Activated CD4-positive, alpha-beta T cell treated with anti-CD3 and anti-CD28 coated beads, Interleukin-2, Interleukin-6, amounts not matched to agents 100 ng/mL and 50 ng/mL, durations not matched to agents 16 hours and 8 hours (primary cell): Measurements from ENCODE around the gene OTUD5.
"Not testable (repeated sequence)": the region's sequence is repeated elsewhere in the genome, so short reads cannot be mapped to it uniquely, and the experiment has no call there.

Experiments
- DNase-seq: peaks from one replicate; pipeline ENCODE4 v3.0.0-alpha.2; 2020

OTUD5 gene

GRCh38 chrX:48957477-48957826, at the start of gene OTUD5:
Gene OTUD5, minus strand, starts transcription at chrX:48957607. Its CDS starts 37 bp downstream, at chrX:48957570.
- DNase-seq: peak; percentile 76

DNA sequence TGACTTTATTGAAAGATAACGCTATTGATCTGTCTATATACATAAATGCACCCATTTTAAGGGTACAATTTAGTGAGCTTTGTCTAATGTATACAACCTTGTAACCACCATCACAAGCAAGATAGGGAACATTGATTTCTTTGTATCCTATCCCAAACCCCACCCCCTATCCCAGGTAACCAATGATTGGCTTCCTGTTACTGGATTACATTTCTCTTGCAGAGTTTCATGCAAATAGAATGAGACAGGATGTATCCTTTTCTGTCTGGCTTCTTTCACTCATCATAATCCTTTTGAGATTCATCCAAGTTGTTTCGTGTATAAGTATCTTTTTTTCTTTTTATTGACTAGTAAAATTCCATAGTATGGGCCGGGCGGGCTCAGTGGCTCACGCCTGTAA, 46.3 kb upstream of the OTUD5 start:
- DNase-seq: no peak

GRCh38 chrX:49002091-49002935, 44.9 kb upstream of the OTUD5 start, which contains the start of gene GRIPAP1:
Gene GRIPAP1, minus strand, starts transcription at chrX:49002264. Its CDS starts 35 bp downstream, at chrX:49002229.
- DNase-seq: peak; percentile 84

GRCh38 chrX:49001521-49002090, 44.2 kb upstream of the OTUD5 start:
- peak; percentile 48 for DNase-seq

DNA sequence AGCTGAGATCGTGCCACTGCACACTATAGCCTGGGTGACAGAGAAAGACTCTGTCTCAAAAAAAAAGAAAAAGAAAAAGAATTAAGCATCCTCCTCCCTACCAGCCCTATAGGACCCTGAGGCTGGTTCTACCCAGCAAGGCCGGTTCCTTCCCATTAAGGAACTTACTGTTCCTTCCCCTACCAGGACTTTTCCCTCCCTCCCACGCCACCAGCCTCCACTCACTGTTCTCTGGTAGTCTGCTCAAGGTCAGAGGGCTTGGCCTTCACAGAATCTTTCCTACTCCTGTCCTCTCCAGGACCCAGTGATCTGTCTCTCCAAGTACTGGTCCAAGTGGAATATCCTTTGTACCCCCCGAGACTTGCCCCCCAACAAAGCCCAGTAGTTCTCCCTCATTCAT, 43.2 kb upstream of the OTUD5 start:
- no peak for DNase-seq

DNA sequence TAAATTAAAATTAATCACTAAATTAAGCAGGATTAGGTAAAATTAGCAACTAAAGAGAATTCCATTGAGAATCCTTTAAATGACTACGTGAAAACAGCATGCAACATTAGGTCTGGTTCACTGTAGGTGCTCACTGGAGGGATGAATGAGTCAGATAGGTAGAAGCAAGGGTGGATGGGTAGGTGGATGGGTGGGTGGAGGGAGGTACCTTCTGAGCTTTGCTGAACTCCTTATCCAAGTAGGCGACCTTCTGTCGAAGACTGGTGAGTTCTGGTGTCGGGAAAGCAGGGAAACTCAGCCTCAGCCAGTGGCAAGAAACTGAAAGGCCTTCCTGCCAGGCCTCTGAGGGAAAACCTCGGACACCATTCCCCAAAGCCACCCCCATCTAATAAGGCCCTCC, 41.6 kb upstream of the OTUD5 start:
- peak; percentile 15 for DNase-seq

- DNase-seq: no peak
These were observed 41.0 kb upstream of the OTUD5 start for GRCh38 chrX:48998391-48998790.

DNA sequence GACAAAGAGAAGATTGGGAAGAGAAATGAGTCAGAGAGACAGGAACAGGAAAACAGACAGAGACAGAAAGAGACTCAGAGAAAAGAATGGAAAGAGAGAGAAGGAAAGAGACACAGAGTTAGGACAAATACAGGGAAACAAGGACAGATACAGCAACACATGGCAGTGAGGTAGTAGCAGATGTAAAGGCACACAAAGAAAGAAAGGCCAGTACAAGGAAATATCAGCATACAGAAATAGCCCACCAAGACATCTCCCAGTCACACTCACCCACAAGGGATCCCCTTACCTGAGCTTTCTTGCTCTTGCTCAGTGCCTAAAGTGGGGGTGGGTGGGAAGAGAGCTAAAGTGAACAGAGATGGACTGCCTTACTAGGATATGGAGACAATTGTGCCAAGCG, 40.5 kb upstream of the OTUD5 start:
- DNase-seq: no peak

GRCh38 chrX:48997455-48997854, 40.0 kb upstream of the OTUD5 start:
- no peak for DNase-seq

DNA sequence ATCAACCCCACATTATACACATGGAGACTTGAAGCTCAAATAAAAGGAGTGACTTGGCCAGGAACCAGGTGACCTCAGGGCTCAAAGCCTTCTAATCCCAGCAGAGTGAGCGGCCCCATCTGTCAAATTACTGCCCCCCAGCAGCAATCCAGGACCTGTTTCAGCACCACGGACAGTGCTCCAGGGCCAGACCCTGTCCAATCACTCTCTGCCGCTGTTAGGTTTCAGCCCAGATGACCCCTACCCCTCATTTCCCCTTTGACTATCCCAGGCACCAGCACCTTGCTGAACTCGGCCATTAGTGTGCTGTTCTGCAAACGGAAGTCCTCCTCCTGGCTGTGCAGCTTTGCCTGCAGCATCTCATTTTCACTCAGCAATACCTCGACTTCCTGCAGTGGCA, 39.6 kb upstream of the OTUD5 start:
- peak; percentile 20 for DNase-seq

DNA sequence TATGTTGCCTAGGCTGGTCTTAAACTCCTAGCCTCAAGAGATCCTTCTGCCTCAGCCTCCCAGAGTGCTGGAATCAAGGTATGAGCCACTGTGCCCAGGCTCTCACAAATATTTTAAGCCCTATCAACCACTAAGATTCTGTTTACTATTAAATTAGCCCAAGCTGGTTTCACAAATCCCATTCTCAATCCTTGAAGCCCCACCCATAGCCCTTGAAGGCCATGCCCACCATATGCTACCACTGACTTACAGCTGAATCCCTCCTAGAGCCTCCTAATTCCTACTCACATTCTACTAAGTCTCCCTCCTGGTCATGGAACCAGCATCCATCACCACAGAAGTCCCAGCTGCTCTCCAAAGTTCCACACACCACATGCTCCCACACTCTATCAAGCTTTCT, 34.9 kb upstream of the OTUD5 start:
- no peak for DNase-seq

DNA sequence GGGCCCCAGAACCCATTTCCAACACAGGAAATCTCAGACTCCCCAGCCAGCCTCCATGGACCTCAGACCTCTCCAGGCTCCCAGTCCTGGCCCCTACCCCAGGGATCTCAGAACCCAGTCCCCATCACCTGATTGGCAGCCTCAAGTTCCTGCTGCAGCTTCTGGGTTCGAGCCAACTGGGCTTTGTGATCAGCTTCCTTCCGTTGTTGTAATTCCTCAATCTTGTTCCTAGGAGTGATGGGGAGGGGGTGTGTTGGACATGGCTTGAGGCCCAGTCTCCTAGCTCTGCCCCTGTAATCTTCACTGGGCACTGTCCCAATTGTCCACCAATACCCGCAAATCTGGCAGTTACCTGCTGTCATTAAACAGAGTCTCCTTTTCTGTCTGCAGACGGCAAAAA, 32.1 kb upstream of the OTUD5 start:
- no peak for DNase-seq

GRCh38 chrX:48983896-48984295, 26.5 kb upstream of the OTUD5 start:
- no peak for DNase-seq

- no peak for DNase-seq
These were observed 25.7 kb upstream of the OTUD5 start for GRCh38 chrX:48983081-48983480.

DNA sequence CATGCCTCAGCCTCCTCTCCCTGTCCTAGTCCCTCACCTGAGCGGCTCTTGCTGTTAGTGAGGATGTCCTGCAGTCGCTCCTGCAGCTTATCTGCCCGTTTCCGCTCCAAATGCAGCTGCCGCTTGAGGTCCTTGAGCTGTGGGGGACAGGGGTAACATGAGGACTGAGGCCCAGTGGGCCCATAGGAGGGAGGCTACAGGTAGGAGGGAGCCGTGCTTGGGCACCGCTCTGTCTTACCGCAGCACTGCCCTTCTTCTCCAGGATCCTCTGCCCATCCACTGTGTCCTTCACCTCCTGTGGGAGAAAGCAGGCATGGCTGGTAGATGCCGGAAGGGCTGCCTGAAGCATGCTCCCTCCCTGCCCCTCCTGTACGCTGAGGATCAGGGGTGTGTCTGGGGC, 23.8 kb upstream of the OTUD5 start:
- no peak for DNase-seq

DNA sequence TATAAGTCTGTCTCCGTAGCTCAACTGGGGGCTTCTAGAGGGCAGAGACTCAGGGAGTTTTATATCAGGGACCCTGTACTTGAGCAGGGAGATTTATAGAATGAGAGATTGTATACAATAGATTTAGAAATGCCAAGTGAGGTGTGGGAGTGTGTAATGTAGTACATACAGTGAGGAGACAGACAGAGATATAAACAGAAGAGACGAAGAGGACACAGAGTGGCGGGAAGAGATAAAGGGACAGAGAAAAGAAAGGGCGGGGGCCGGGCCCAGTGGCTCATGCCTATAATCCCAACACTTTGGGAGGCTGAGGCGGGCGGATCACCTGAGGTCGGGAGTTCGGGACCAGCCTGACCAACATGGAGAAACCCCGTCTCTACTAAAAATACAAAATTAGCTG, 22.9 kb upstream of the OTUD5 start:
- DNase-seq: not testable (repeated sequence)

DNA sequence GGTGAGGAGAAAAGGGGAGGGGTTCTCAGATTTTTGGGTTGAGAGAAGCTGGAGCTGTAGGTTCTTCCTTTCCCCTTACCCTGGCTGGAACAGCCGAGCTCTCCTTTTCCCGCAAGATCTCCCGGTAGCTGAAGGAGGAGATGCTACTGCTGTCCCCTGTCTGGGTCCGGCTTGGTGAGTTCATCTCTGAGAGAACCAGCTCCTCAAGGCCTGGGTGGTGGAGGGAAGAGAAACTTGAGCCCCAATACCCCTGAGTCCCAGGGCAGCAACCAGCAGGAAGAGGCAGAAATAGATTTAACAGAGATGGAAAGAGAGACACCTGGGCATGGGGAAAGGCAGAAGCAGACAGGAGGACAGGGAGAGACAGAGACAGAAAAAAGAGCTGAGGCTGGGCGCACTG, 20.8 kb upstream of the OTUD5 start:
- DNase-seq: no peak

DNA sequence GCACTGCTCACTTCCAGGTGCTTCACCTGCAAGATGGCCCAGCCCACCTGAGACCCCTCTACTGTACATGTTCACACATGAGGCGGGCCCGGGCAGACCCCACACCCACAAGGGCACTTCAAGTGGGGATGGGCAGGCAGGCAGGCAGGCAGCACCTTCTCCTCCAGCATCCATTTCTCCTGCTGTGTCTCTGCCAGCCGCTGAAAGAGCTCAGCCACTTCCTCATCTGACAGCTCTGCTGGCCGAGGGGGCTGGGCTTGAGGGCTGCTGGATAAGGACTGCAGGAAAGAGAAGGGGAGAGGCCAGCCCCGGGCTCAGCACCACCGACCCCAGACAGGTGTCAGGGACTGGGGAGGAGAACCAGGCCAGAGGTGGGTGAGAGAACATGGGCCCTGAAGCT, 18.7 kb upstream of the OTUD5 start:
- no peak for DNase-seq

- DNase-seq: no peak
These were observed 18.1 kb upstream of the OTUD5 start for GRCh38 chrX:48975541-48975940.

- DNase-seq: no peak
These were observed 17.6 kb upstream of the OTUD5 start for GRCh38 chrX:48975041-48975440.

DNA sequence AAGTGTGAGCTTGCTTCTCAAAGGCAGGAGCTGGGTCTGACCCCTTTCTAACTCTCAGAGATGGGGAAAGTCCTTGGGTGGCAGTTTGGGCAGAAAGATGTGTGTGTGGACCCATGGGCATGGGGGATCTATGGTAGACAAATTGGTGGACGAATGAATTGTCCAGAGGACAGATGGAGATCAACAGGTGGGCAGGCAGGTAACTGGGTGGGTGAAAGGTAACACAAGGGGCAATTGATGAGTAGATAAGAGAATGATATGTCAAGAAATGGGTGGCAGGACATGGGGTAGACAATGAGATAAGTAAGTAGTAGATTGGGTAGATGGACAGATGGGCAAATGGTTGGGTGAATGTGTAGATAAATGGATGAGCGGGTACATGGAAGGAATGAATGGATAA, 17.2 kb upstream of the OTUD5 start:
- DNase-seq: no peak

GRCh38 chrX:48974033-48974432, 16.6 kb upstream of the OTUD5 start:
- no peak for DNase-seq

DNA sequence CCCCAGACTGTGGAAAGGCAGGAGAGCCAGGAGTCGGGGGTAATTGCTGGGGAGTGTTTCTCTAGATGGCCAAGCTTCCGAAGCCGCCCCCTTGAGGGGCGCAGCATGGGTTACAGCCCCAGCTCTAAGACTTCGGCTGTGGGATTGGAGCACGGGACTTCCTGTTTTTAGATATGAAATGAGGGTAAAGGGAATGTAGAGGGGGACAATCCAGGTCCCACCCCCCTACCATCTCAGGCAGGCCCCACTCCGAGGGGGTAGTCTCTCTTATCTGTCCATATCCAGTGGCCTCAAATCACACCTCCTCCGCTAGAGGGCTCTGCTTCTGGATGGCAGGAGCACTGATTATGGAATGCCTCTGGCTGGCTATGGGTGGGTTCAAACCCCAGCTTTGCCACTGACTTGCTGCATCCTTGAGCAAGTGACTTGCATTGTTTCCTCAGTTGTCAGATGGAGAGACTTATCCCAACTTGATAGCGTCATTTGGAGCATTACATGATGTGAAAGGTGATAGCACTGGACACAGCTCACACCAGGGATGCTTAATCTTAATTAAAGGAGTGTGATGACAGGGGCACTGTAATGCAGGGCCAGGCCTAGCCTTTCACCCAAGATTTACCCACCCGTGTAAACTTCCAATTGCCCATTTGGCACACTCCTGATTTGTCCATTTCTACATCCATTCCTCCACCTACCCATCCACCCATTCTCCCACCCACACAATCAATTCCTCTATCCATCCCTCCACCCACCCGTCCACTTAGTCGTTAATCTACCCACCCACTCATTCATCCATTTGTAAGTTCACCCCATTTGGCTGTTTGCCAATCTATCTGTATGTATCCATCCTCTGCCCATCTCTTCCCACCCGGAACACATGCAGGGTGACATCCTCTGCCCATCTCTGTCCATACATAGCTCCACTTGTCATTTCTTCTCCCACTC, 15.1 kb upstream of the OTUD5 start:
- DNase-seq: peak; percentile 51
